ENCODE results near the gene DHRS13.

DHRS13 gene

GRCh38 chr17:28902819-28903545 lies at the start of gene DHRS13:
Gene DHRS13 (minus strand): TSS chr17:28903079. CDS start chr17:28902944, 135 bp downstream.
- DNase-seq: peak; percentile 89

DNA sequence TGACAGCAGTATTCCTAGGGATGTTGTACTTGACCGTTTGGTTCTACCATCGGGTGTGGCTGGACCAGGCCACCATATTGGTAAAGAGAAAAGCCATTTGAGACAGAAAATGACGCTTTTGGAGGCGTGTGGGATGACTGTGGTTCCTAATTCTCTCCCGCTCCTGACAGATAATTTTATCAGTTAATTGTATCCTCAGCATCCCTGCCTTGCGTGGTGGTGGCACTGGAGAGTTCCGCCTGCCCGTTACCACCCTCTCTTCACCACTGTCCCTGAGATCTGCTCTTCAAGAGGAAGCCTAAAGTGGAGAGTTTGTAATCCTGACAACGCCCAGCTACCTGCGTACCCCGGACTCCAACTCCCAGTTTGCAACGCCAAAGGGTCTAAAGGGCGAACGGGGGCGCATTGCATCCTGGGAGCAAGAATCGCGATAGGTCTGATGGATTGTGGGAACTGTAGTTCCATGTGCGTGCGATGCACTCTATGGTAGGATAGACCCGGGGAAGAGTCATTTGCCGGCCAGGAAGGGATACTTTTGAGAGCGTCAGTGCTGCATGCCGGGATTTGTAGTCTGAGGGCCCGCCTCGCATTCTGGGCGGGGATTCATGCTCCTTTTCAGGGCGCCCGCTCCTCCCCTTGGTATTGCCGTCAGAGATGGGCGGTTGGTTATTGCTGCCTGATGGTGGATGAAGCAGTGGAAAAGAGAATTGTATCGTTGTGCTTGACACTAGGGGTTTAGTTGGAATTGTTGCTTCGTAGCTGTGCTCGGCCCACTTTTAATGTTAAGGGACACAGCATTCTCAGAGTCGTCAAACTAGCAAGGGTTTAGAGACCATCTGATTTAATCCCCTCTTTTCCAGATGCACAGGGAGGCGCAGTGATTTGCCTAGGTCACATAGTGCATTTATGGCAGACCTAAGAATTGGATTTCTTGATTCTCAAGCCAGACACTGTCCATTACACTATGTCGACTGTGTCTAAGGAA lies 49.4 kb upstream of the DHRS13 start:
- DNase-seq: peak; percentile 96

GRCh38 chr17:28951428-28951990 lies 48.6 kb upstream of the DHRS13 start, which contains the start of gene PHF12:
Gene PHF12 (minus strand): TSS chr17:28951518. CDS start chr17:28950960, 558 bp downstream.
- peak; percentile 100 for DNase-seq

GRCh38 chr17:28950752-28951427 lies 48.0 kb upstream of the DHRS13 start:
- DNase-seq: no peak

- DNase-seq: peak; percentile 51
Observed at GRCh38 chr17:28950017-28950751, 47.3 kb upstream of the DHRS13 start.

GRCh38 chr17:28949185-28950016 lies 46.5 kb upstream of the DHRS13 start:
- peak; percentile 60 for DNase-seq

DNA sequence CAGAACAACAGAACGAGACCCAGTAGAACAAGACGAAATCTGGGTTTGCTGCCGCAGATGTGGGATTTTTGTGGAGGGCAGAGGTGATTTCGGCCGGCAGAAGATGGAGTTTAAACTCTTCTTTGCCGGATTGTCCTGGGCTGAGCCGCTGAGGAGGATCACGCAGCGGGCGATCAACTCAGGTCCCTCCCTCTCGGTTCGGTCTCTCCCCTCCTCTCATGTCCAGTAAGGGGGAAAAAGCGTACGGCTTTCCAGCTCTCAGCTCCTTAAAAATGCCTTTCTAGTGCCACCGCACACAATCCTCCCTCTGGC lies 46.0 kb upstream of the DHRS13 start:
- DNase-seq: no peak

GRCh38 chr17:28948342-28948741 lies 45.5 kb upstream of the DHRS13 start:
- no peak for DNase-seq

GRCh38 chr17:28947639-28948038 lies 44.8 kb upstream of the DHRS13 start:
- no peak for DNase-seq

DNA sequence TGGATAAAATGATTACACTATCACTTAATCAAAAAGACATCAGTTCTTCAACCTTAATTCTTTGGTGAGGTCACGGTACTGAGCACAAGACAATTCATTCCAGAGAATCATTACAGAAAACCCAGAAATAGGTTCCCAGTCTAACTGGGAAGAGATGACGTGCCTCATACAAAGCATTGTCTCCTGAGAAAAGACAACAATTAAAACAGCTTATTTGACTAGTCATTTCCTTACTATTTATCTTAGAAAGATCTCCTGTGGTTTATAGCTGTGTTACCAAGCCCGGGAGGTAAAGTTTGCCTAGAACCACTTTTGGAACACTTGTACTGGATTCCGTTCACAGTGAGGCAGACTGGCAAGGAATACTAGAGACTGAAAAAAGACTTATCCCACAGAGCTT lies 43.4 kb upstream of the DHRS13 start:
- no peak for DNase-seq

DNA sequence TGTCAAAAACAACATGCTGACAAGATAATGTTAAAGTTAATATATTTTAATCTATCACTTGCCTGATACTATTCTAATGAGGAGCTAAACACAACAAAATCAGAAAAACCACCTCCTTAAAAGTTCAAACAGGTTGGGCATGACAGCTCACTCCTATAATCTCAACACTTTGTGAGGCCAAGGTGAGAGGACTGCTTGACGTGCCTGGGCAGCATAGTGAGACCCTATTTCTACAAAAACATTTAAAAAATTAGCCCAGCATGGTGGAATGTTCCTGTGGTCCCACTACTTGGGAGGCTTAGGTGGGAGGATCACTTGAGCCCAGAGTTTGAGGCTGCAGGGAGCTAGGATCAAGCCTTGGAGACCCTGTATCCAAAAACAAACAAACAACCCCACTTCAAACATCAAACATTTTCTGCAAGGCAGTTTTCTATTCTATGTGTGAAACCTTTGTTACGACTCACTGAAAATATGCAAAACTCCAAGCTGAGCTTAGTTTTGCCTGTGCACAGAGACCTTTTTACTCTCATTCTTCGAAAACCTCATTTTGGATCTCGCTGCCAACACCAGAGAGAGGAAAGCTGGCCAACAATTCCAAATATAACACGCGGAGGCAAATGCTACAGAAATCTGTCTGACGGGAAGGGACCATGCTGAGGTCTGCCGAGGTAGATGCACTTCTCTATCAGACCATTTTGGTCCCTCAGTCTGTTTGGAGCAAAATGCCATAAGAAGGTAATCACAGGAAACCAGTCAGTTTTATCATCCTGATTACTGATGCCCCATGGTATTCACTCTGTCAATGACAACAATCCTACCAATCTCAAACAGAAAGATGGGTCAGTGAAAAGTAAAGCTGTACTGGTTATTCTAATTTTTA lies 42.2 kb upstream of the DHRS13 start:
- no peak for DNase-seq

GRCh38 chr17:28944343-28944742 lies 41.5 kb upstream of the DHRS13 start:
- no peak for DNase-seq

GRCh38 chr17:28942925-28943324 lies 40.0 kb upstream of the DHRS13 start:
- DNase-seq: no peak

- DNase-seq: no peak
Observed at GRCh38 chr17:28941251-28941650, 38.4 kb upstream of the DHRS13 start.

- DNase-seq: no peak
Observed at GRCh38 chr17:28940675-28941074, 37.8 kb upstream of the DHRS13 start.

GRCh38 chr17:28940142-28940541 lies 37.3 kb upstream of the DHRS13 start:
- no peak for DNase-seq

GRCh38 chr17:28938552-28938951 lies 35.7 kb upstream of the DHRS13 start:
- DNase-seq: no peak

GRCh38 chr17:28937044-28937729 lies 34.3 kb upstream of the DHRS13 start:
- DNase-seq: peak; percentile 29

GRCh38 chr17:28935744-28936460 lies 33.0 kb upstream of the DHRS13 start:
- DNase-seq: no peak

Data from NK-92 treated with Interleukin-12 subunit alpha and Interleukin-12 subunit beta, amount 100 ng/mL, for 24 hours (cell line).